Lower lobe of right lung (tissue), 2 donors: ENCODE measurements around the gene ENO1. TPM values are rescaled to one million over a fixed set of nuclear protein-coding genes. Genes with fewer than 3 reads are reported as not detected.

Source experiments
- ATAC-seq, 2 donors: fragments of 200-7000 bp; cut with Tn5 transposase; one replicate each; pipeline ENCODE4 v1.9.1; 2020 to 2022; ENCODE audit warnings: mild to moderate bottlenecking in 2 of 2, moderate library complexity in 2 of 2
- DNase-seq: peaks from one replicate; pipeline ENCODE4 v3.0.0-alpha.2; 2020
- H3K27ac ChIP-seq: fragments of 200-600 bp; one replicate; pipeline ENCODE4 v1.8.0; 2022
- H3K27me3 ChIP-seq: fragments of 200-600 bp; one replicate; pipeline ENCODE4 v1.8.0; 2022; ENCODE audit warnings: low read depth
- H3K36me3 ChIP-seq: fragments of 200-600 bp; one replicate; pipeline ENCODE4 v1.8.0; 2022; ENCODE audit warnings: mild to moderate bottlenecking
- H3K4me1 ChIP-seq: fragments of 200-600 bp; one replicate; pipeline ENCODE4 v1.8.0; 2022
- H3K4me3 ChIP-seq: fragments of 200-600 bp; one replicate; pipeline ENCODE4 v1.8.0; 2022; ENCODE audit warnings: mild to moderate bottlenecking
- H3K9me3 ChIP-seq: fragments of 200-600 bp; one replicate; pipeline ENCODE4 v1.8.0; 2022
- CTCF ChIP-seq: fragments of 200-600 bp; IDR thresholded peaks from one replicate; pipeline ENCODE4 v1.8.0; 2022; ENCODE audit warnings: antibody characterized with exemption, mild to moderate bottlenecking
- intact Hi-C: fragments of 100-400 bp; cut with DNase I; formaldehyde crosslinking; loops from one replicate; pipeline ENCODE4 v1.11.0; 2022
- microRNA-seq: library from miRNA; unstranded; fragments of <30 nt; microRNA quantifications from one replicate; pipeline ENCODE4 v1.2.0, GENCODE V29; 2020; ENCODE audit warnings: borderline number of aligned reads
- total RNA-seq: library from RNA; stranded (reverse); fragmentation: NEBNext Ultra II Directional; extraction: Animal tissue kit (Norgen Biotek cat#: 25700); gene quantifications from one replicate; pipeline ENCODE4 v1.2.1, GENCODE V29; 2021
- donor health status: DM: no; HTN: yes; CAD: no; lungs with severe emphysema.

The ENO1 gene
- total RNA-seq, 1 donor from 2014 or later: 580 TPM

- Histone ChIP-seq H3K9me3 (no peaks in the 10 kb centered on the region), H3K27me3 (no peaks in the 10 kb centered on the region), H3K36me3 (no peaks in the 10 kb centered on the region), H3K27ac (peak overlapping the region; percentile 28), H3K4me1 (peaks cover 43% of the 10 kb centered on the region), H3K4me3 (no peak overlapping the region)
- DNase-seq (no peak), ATAC-seq (no peak)
- TF ChIP-seq CTCF: no peak
- intact Hi-C loops: no loop called here
Observed at GRCh38 chr1:8813991-8814390, 64.5 kb downstream of the ENO1 start.

- Histone ChIP-seq H3K4me3 (no peak overlapping the region), H3K9me3 (no peaks in the 10 kb centered on the region), H3K27me3 (no peaks in the 10 kb centered on the region), H3K27ac (no peak overlapping the region), H3K4me1 (peaks cover 36% of the 10 kb centered on the region), H3K36me3 (no peaks in the 10 kb centered on the region)
- DNase-seq: no peak
- no peak for ATAC-seq
- intact Hi-C loops: no loop called here
- TF ChIP-seq CTCF: no peak
Observed at GRCh38 chr1:8813016-8813763, 65.3 kb downstream of the ENO1 start.

- Histone ChIP-seq H3K27ac (no peak overlapping the region), H3K4me1 (peaks cover 35% of the 10 kb centered on the region), H3K36me3 (no peaks in the 10 kb centered on the region), H3K4me3 (no peak overlapping the region), H3K9me3 (no peaks in the 10 kb centered on the region), H3K27me3 (no peaks in the 10 kb centered on the region)
- intact Hi-C loops: no loop called here
- no peak for DNase-seq
- TF ChIP-seq CTCF: no peak
- ATAC-seq: no peak
Observed at GRCh38 chr1:8812081-8812480, 66.4 kb downstream of the ENO1 start.

Small RNA genes within 50 kb of the gene (microRNA-seq; reads per million reads assigned to microRNA genes)
- not detected for gene MIR6728

Other genes with a start within 250 kb of the ENO1 start
- gene RERE, start 61.0 kb downstream of the ENO1 start, total RNA-seq: 88.5 TPM
- not detected for gene CA6, start 67.2 kb upstream of the ENO1 start, total RNA-seq
- not detected for gene SLC2A7, start 147.7 kb upstream of the ENO1 start, total RNA-seq
- 1.7 TPM for gene SLC2A5, start 190.9 kb upstream of the ENO1 start, total RNA-seq